Gastroesophageal sphincter (tissue), 3 donors: Measurements from ENCODE around the gene PRIM2.
"Not testable (repeated sequence)": the region's sequence is repeated elsewhere in the genome, so short reads cannot be mapped to it uniquely, and the experiment has no call there.

Experiments
- EP300 ChIP-seq: sonication (generic); formaldehyde crosslinking; IDR thresholded peaks from one replicate; pipeline ENCODE4 v1.6.1; 2017; ENCODE audit warnings: antibody characterized with exemption, mild to moderate bottlenecking
- POLR2A ChIP-seq, 2 donors: fragments of 450-650 bp; IDR thresholded peaks; one replicate each; pipeline ENCODE4 v1.6.1; 2017; ENCODE audit warnings: antibody characterized with exemption in 2 of 2, mild to moderate bottlenecking in 2 of 2, moderate library complexity in 1 of 2
- POLR2AphosphoS5 ChIP-seq: sonication (generic); formaldehyde crosslinking; IDR thresholded peaks from one replicate; pipeline ENCODE4 v1.6.1; 2017; ENCODE audit warnings: antibody characterized with exemption
- TF ChIP-seq, protein P1 (sequence below), 4 experiments: fragments of 200-600 bp in 2 of 4; fragments of 450-650 bp in 2 of 4; sonication (generic) in 1 of 4; IDR thresholded peaks; one replicate each; pipeline ENCODE4 v1.5.1; 2017 to 2019; ENCODE audit warnings: antibody characterized with exemption in 4 of 4, mild to moderate bottlenecking in 2 of 4, moderate library complexity in 2 of 4

DNA sequence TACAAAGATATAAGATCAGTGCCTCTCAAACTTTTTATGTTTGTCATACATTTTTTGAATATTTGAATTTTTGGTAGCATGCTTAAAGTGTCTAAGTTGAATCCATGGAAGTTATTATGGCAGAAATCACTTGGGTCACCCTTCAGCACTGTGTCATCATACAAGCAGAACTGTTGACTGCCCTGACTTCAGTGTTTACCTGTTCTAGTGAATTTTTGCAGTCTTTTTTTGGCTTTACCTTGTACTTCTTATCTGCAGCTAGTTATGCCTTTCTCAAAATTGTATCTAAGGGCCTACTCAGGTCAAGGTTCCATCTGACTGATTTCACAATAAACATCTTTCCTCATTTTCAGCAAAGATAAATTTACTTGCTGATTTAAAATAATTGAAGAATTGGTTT, 241.7 kb downstream of the PRIM2 start:
- TF ChIP-seq, protein P1, sequence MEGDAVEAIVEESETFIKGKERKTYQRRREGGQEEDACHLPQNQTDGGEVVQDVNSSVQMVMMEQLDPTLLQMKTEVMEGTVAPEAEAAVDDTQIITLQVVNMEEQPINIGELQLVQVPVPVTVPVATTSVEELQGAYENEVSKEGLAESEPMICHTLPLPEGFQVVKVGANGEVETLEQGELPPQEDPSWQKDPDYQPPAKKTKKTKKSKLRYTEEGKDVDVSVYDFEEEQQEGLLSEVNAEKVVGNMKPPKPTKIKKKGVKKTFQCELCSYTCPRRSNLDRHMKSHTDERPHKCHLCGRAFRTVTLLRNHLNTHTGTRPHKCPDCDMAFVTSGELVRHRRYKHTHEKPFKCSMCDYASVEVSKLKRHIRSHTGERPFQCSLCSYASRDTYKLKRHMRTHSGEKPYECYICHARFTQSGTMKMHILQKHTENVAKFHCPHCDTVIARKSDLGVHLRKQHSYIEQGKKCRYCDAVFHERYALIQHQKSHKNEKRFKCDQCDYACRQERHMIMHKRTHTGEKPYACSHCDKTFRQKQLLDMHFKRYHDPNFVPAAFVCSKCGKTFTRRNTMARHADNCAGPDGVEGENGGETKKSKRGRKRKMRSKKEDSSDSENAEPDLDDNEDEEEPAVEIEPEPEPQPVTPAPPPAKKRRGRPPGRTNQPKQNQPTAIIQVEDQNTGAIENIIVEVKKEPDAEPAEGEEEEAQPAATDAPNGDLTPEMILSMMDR (IDR thresholded peaks at IDR 0.05): not testable (repeated sequence)
- TF ChIP-seq POLR2A (IDR thresholded peaks at IDR 0.05); EP300; POLR2AphosphoS5: not testable (repeated sequence)
